Tibial nerve (tissue), 4 donors: Measurements from ENCODE around the gene CSAD.

Source experiments
- CTCF ChIP-seq, 5 experiments: fragments of 200-600 bp in 3 of 5; fragments of 450-650 bp in 2 of 5; sonication (generic) in 3 of 5; IDR thresholded peaks; one replicate each; pipeline ENCODE4 v1.5.1; 2016 to 2019; ENCODE audit warnings: antibody characterized with exemption in 5 of 5, mild to moderate bottlenecking in 3 of 5, moderate library complexity in 2 of 5
- EP300 ChIP-seq, 2 donors: sonication (generic); formaldehyde crosslinking; IDR thresholded peaks; one replicate each; pipeline ENCODE4 v1.6.1; 2017; ENCODE audit warnings: antibody characterized with exemption in 2 of 2, mild to moderate bottlenecking in 1 of 2
- POLR2A ChIP-seq, 2 donors: fragments of 450-650 bp; IDR thresholded peaks; one replicate each; pipeline ENCODE4 v1.6.1; 2017; ENCODE audit warnings: antibody characterized with exemption in 2 of 2, mild to moderate bottlenecking in 2 of 2, moderate library complexity in 2 of 2

GRCh38 chr12:53217931-53218307 lies 37.2 kb upstream of the CSAD start:
- TF ChIP-seq POLR2A (IDR thresholded peaks at IDR 0.05) (no peak), CTCF (IDR thresholded peaks at IDR 0.05) (no peak), EP300 (IDR thresholded peaks at IDR 0.05) (no peak)
